Heart left ventricle (tissue), 16 donors: ENCODE results near the gene CTLA4. TPM values are rescaled to one million over a fixed set of nuclear protein-coding genes. Genes with fewer than 3 reads are reported as not detected.

ENCODE experiments used
- ATAC-seq, 4 donors: fragments of 200-7000 bp; cut with Tn5 transposase; one replicate each; pipeline ENCODE4 v1.9.1; 2020 to 2022; ENCODE audit warnings: moderate library complexity in 4 of 4, mild to moderate bottlenecking in 3 of 4, moderate number of reproducible peaks in 1 of 4
- DNase-seq, 5 donors: peaks; one replicate each; pipeline ENCODE4 v3.0.0-alpha.2; 2020
- H3K27ac ChIP-seq, 12 donors: fragments of 200-600 bp; sonication (generic) in 4 of 12; one replicate each; pipeline versions ENCODE4 v1.5.0 to v1.8.0; 2016 to 2022; ENCODE audit warnings: mild to moderate bottlenecking in 2 of 12
- H3K27me3 ChIP-seq, 9 donors: fragments of 200-600 bp; sonication (generic) in 2 of 9; one replicate each; pipeline versions ENCODE4 v1.5.1 to v1.8.0; 2016 to 2022; ENCODE audit warnings: mild to moderate bottlenecking in 3 of 9
- H3K36me3 ChIP-seq, 9 donors: fragments of 200-600 bp; sonication (generic) in 2 of 9; one replicate each; pipeline versions ENCODE4 v1.5.0 to v1.8.0; 2018 to 2022; ENCODE audit warnings: mild to moderate bottlenecking in 2 of 9
- H3K4me1 ChIP-seq, 12 donors: fragments of 200-600 bp; sonication (generic) in 4 of 12; one replicate each; pipeline versions ENCODE4 v1.5.0 to v1.8.0; 2016 to 2022; ENCODE audit warnings: mild to moderate bottlenecking in 3 of 12
- H3K4me3 ChIP-seq, 12 donors: fragments of 200-600 bp; sonication (generic) in 4 of 12; one replicate each; pipeline versions ENCODE4 v1.5.0 to v1.8.0; 2017 to 2022; ENCODE audit warnings: mild to moderate bottlenecking in 9 of 12, moderate library complexity in 4 of 12
- H3K9me3 ChIP-seq, 12 donors: fragments of 200-600 bp; sonication (generic) in 4 of 12; one replicate each; pipeline versions ENCODE4 v1.5.0 to v1.8.0; 2016 to 2022; ENCODE audit warnings: mild to moderate bottlenecking in 1 of 12
- CTCF ChIP-seq, 12 donors: fragments of 200-600 bp; sonication (generic) in 4 of 12; IDR thresholded peaks; one replicate each; pipeline versions ENCODE4 v1.5.0 to v1.8.0; 2018 to 2022; ENCODE audit warnings: antibody characterized with exemption in 12 of 12, mild to moderate bottlenecking in 5 of 12
- POLR2A ChIP-seq, 2 donors: fragments of 450-650 bp; IDR thresholded peaks; one replicate each; pipeline ENCODE4 v1.6.1; 2017; ENCODE audit warnings: antibody characterized with exemption in 2 of 2, mild to moderate bottlenecking in 2 of 2, moderate library complexity in 2 of 2
- WGBS, 4 donors: extraction: QIAGEN DNeasy Blood & Tissue Kit in 2 of 4; methylation state at CpG; one replicate each; pipeline versions ENCODE4 v1.1.5 to v1.1.7; 2013 to 2018; 5-methylcytosine and 5-hydroxymethylcytosine counted together
- intact Hi-C, 10 donors: fragments of 100-400 bp; cut with DNase I; formaldehyde crosslinking; loops; one replicate each; pipeline versions ENCODE4 v1.11.1 to v1.14.2; 2022
- polyA plus RNA-seq, 2 donors: library from polyadenylated mRNA; stranded (reverse); fragments of 200-250 nt; gene quantifications; one replicate each; pipeline ENCODE4 v1.2.3, GENCODE V29; 2013
- total RNA-seq, 9 donors: library from RNA; depleted of rRNA in 2 of 9; stranded (reverse); fragments of >200 nt in 2 of 9; fragmentation: NEBNext Ultra II Directional in 3 of 9; extraction: Animal tissue kit (Norgen Biotek cat#: 25700) in 3 of 9; gene quantifications; one replicate each; pipeline versions ENCODE4 v1.1.0 to v1.2.4, GENCODE V29; 2016 to 2023
- donor health status: ischemic (EF 13 %, LVEDD 7.1; RV severe dilation, severe dysfunction).
- donor health status: healthy with polysubstance abuse.
- donor health status: DM: no; HTN: yes; CAD: no.
- donor health status: DM: no; HTN: no; CAD: no.
- donor health status: ischemic (EF 25% LVEDD 6.9; RV normal size, moderate dysfunction).
- donor health status: ischemic (EF 25% LVEDD 5.7; RV mildly dilated, moderate dysfunction).
- donor health status: healthy.
- donor health status: DM: yes; HTN: yes; CAD: no.
- donor health status: ischemic (EF 35%, LVEDD 5.7; RV mildly dilated, moderate dysfunction).
- donor health status: nonischemic (EF 11% LVEDD 7.7; RV severe dilation, severe dysfunction).
- donor health status: DM: yes; HTN: yes; CAD: no.
- donor health status: PGD.
- donor health status: ischemic (EF 29% LVEDD 5.4; RV normal size, mild dysfunction).
- donor health status: nonischemic (EF 23%, LVEDD 6.1; RV moderate dilation, normal function).

The CTLA4 gene
- total and polyA plus RNA-seq, 11 donors: 0.27 to 1.3 (median 0.39) TPM; not detected in 7

DNA sequence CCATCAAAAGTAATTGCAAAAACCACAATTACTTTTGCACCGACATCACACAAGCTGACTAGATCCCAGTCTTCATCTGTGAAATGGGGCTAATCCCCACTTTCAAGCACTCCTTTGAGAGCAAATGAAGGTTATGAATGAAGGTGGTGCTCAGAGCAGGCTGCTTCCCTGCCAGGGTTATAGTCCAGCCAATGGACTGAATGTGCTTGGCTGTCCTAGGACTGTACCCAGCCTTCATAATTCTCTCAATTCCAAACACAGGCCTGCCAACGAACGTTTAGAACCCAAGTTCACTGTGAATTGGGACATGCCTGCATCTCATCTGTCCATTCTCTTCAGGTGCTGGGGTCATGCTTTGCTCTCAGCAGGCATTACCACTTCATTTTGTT, 41.2 kb downstream of the CTLA4 start:
- Histone ChIP-seq H3K4me3 (peak overlapping the region in 1 of 12 donors; percentile 54), H3K9me3 (peaks cover 0 to 4% (median 0%) of the 10 kb centered on the region in 12 donors), H3K4me1 (peaks cover 0 to 25% (median 8%) of the 10 kb centered on the region in 12 donors)

GRCh38 chr2:203909261-203909967, 41.8 kb downstream of the CTLA4 start:
- 18 to 27% (median 21%) methylated on average over 8 of the region's 8 CpGs for WGBS, 4 donors
- H3K36me3 ChIP-seq: no peaks in the 10 kb centered on the region
- intact Hi-C loops: loop anchor here in 9 of 10 donors (2.0 to 10.0 kb wide), 10 partner anchors 85 to 677 kb away; partner anchors contain the start of gene CYP20A1 (in 1 of the 9)
- ATAC-seq (peak; percentile 79 to 89 (median 87)), DNase-seq (peak in 1 of 5 donors; percentile 25)
- TF ChIP-seq CTCF (IDR thresholded peaks at IDR 0.05): peak; percentile 56 to 91 (median 75)
- no peak for TF ChIP-seq POLR2A (IDR thresholded peaks at IDR 0.05)
- H3K4me3 ChIP-seq: peak overlapping the region in 8 of 12 donors; percentile 14 to 54 (median 35)
- no peaks in the 10 kb centered on the region for H3K27me3 ChIP-seq
- peaks cover 0 to 30% (median 8%) of the 10 kb centered on the region in 12 donors for H3K4me1 ChIP-seq
- no peaks in the 10 kb centered on the region for H3K9me3 ChIP-seq
- H3K27ac ChIP-seq: peak overlapping the region; percentile 0 to 85 (median 28)

More for the DNA sequence above, 41.2 kb downstream of the CTLA4 start:
- DNase-seq: no peak
- TF ChIP-seq POLR2A (IDR thresholded peaks at IDR 0.05): no peak
- TF ChIP-seq CTCF (IDR thresholded peaks at IDR 0.05): no peak
- Histone ChIP-seq H3K36me3 (no peaks in the 10 kb centered on the region), H3K27ac (peak overlapping the region in 10 of 12 donors; percentile 0 to 85 (median 24)), H3K27me3 (no peaks in the 10 kb centered on the region)
- ATAC-seq: peak in 3 of 4 donors; percentile 7 to 44 (median 23)
- intact Hi-C loops: loop anchor here in 9 of 10 donors (2.0 to 10.0 kb wide), 10 partner anchors 84 to 676 kb away; partner anchors contain the start of gene CYP20A1 (in 1 of the 9)
- WGBS, 4 donors: 31 to 48% (median 33%) methylated on average over 3 of the region's 3 CpGs

GRCh38 chr2:203909974-203910373, 42.4 kb downstream of the CTLA4 start:
- peak overlapping the region in 4 of 12 donors; percentile 2 to 31 (median 16) for H3K27ac ChIP-seq
- H3K4me3 ChIP-seq: peak overlapping the region in 7 of 12 donors; percentile 14 to 54 (median 37)
- no peak for DNase-seq
- WGBS, 4 donors: 38 to 49% (median 41%) methylated on average over 5 of the region's 5 CpGs
- no peaks in the 10 kb centered on the region for H3K27me3 ChIP-seq
- peak in 1 of 4 donors; percentile 4 for ATAC-seq
- H3K4me1 ChIP-seq: peaks cover 0 to 35% (median 8%) of the 10 kb centered on the region in 12 donors
- TF ChIP-seq POLR2A (IDR thresholded peaks at IDR 0.05) (no peak), CTCF (IDR thresholded peaks at IDR 0.05) (peak in 2 of 12 donors; percentile 3 to 33)
- H3K9me3 ChIP-seq: no peaks in the 10 kb centered on the region
- H3K36me3 ChIP-seq: no peaks in the 10 kb centered on the region
- intact Hi-C loops: loop anchor here (2.0 to 10.0 kb wide), 11 partner anchors 85 to 685 kb away; partner anchors contain the start of gene CYP20A1 (in 1 of the 10)

- 80 to 85% (median 82%) methylated on average over 8 of the region's 8 CpGs for WGBS, 4 donors
- Histone ChIP-seq H3K4me1 (peaks cover 0 to 28% (median 6%) of the 10 kb centered on the region in 12 donors), H3K27me3 (no peaks in the 10 kb centered on the region), H3K27ac (no peak overlapping the region), H3K9me3 (no peaks in the 10 kb centered on the region), H3K36me3 (no peaks in the 10 kb centered on the region), H3K4me3 (no peak overlapping the region)
- ATAC-seq (no peak), DNase-seq (no peak)
- TF ChIP-seq CTCF (IDR thresholded peaks at IDR 0.05) (no peak), POLR2A (IDR thresholded peaks at IDR 0.05) (no peak)
- intact Hi-C loops: loop anchor here in 3 of 10 donors (5.0 to 10.0 kb wide), 3 partner anchors 429 to 689 kb away; no protein-coding TSS in a partner anchor
Observed at GRCh38 chr2:203913947-203914346, 46.4 kb downstream of the CTLA4 start.
